Lower leg skin (tissue), 3 donors: ENCODE results near the gene UBE2A.

Experiments used
- CTCF ChIP-seq, 3 donors: fragments of 450-650 bp; IDR thresholded peaks; one replicate each; pipeline ENCODE4 v1.5.1; 2016; ENCODE audit warnings: antibody characterized with exemption in 3 of 3, mild to moderate bottlenecking in 3 of 3, moderate library complexity in 2 of 3
- POLR2A ChIP-seq, 2 donors: fragments of 450-650 bp; IDR thresholded peaks; one replicate each; pipeline ENCODE4 v1.6.1; 2016 to 2017; ENCODE audit warnings: antibody characterized with exemption in 2 of 2, mild to moderate bottlenecking in 1 of 2, moderate library complexity in 1 of 2

GRCh38 chrX:119549327-119550016 is 24.9 kb upstream of the UBE2A start:
- TF ChIP-seq CTCF (IDR thresholded peaks at IDR 0.05) (no peak), POLR2A (IDR thresholded peaks at IDR 0.05) (no peak)
